ENCODE results near the gene RAX2. TPM values are rescaled to one million over a fixed set of nuclear protein-coding genes. Genes with fewer than 3 reads are reported as not detected.

Gene RAX2
- total and polyA plus RNA-seq, 10 of the 15 experiments (the other 5 are each of a cell fraction or from before 2014, with no cell fraction given), result not detected

DNA sequence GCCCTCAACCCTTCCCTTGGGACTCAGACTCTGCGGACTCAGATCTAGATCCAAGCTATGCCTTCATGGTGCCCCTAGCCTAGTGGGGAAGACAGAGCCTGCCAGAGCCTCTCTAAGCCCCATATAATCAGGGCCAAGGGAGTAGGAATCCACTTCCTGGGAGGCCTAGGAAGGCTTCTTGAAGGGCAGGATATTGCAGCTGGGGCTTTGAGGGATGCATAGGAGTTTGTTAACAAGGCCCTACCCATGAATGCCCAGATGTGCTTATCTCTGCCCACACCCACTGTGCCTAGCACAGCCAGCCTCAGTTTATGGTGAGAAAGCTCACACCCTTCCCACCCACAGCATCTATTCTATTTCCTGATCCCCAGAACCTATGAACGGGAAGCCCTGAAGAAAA, 21.8 kb downstream of the RAX2 start:
- intact Hi-C loops (cut with micrococcal nuclease; ENCODE audit: unreplicated experiment) (no loop called here), in situ Hi-C loops (cut with MboI) (no loop called here)
- Histone ChIP-seq H3K27me3 (replicated peaks in 1 of 2; ENCODE audit: control insufficient read depth in 2 of 2, insufficient read depth in 2 of 2, low read length in 1 of 2) (no peaks in the 10 kb centered on the region), H3K36me3 (ENCODE audit: control insufficient read depth in 2 of 2, insufficient read depth in 2 of 2, low read length in 1 of 2) (peaks cover 0 to 5% of the 10 kb centered on the region in 2 experiments; a peak in 1 of 4 replicates), H3K27ac (ENCODE audit: control insufficient read depth, insufficient read depth) (no peak overlapping the region), H3K4me3 (no peak overlapping the region), H2AFZ (ENCODE audit: control insufficient read depth, low read depth, low read length) (no peak overlapping the region), H3K79me2 (ENCODE audit: control insufficient read depth, insufficient read depth, low read length) (no peaks in the 10 kb centered on the region), H3K9me3 (replicated peaks; ENCODE audit: control insufficient read depth, insufficient read depth, low read length) (no peaks in the 10 kb centered on the region), H3K4me2 (ENCODE audit: control insufficient read depth, insufficient read depth) (no peak overlapping the region), H3K9ac (ENCODE audit: control insufficient read depth, insufficient read depth, low read length) (no peak overlapping the region), H4K20me1 (ENCODE audit: control insufficient read depth, insufficient read depth) (no peaks in the 10 kb centered on the region), H3K4me1 (ENCODE audit: control insufficient read depth, insufficient read depth, low read length) (no peaks in the 10 kb centered on the region)
- ATAC-seq (no peak), FAIRE-seq (no peak), DNase-seq (ENCODE audit: low read depth, low spot score) (no peak)
- ChIA-PET CTCF (interaction anchor here (0.5 to 1.3 kb wide), 2 partner anchors 13 to 162 kb away, joined by 3 read pairs; partner anchors contain the start of gene MRPL54), SMC1A (ENCODE audit: uncharacterized antibody, unreplicated experiment) (no interaction called here), RAD21 (ENCODE audit: unreplicated experiment) (no interaction called here), POLR2A (no interaction called here)
- 100% methylated on average over 2 of the region's 2 CpGs for WGBS (ENCODE audit: insufficient coverage, insufficient replicate concordance, low lambda C conversion rate, missing lambda C conversion rate)
- TF ChIP-seq, protein P1, sequence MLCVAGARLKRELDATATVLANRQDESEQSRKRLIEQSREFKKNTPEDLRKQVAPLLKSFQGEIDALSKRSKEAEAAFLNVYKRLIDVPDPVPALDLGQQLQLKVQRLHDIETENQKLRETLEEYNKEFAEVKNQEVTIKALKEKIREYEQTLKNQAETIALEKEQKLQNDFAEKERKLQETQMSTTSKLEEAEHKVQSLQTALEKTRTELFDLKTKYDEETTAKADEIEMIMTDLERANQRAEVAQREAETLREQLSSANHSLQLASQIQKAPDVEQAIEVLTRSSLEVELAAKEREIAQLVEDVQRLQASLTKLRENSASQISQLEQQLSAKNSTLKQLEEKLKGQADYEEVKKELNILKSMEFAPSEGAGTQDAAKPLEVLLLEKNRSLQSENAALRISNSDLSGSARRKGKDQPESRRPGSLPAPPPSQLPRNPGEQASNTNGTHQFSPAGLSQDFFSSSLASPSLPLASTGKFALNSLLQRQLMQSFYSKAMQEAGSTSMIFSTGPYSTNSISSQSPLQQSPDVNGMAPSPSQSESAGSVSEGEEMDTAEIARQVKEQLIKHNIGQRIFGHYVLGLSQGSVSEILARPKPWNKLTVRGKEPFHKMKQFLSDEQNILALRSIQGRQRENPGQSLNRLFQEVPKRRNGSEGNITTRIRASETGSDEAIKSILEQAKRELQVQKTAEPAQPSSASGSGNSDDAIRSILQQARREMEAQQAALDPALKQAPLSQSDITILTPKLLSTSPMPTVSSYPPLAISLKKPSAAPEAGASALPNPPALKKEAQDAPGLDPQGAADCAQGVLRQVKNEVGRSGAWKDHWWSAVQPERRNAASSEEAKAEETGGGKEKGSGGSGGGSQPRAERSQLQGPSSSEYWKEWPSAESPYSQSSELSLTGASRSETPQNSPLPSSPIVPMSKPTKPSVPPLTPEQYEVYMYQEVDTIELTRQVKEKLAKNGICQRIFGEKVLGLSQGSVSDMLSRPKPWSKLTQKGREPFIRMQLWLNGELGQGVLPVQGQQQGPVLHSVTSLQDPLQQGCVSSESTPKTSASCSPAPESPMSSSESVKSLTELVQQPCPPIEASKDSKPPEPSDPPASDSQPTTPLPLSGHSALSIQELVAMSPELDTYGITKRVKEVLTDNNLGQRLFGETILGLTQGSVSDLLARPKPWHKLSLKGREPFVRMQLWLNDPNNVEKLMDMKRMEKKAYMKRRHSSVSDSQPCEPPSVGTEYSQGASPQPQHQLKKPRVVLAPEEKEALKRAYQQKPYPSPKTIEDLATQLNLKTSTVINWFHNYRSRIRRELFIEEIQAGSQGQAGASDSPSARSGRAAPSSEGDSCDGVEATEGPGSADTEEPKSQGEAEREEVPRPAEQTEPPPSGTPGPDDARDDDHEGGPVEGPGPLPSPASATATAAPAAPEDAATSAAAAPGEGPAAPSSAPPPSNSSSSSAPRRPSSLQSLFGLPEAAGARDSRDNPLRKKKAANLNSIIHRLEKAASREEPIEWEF (IDR thresholded peaks at IDR 0.05; ENCODE audit: insufficient replicate concordance, low read depth, low read length), result no peak
- TF ChIP-seq SMARCA5 (IDR thresholded peaks at IDR 0.05) (no peak), BCL3 (IDR thresholded peaks at IDR 0.05; ENCODE audit: borderline replicate concordance, insufficient read depth, low read depth, low read length, poor library complexity, severe bottlenecking) (no peak), PRDM15 (CRISPR knock-in tag; IDR thresholded peaks at IDR 0.05) (no peak)
- no TSS peak for BruUV-seq (replicated peaks)
